ENCODE results near the gene MED9.

MED9 gene

DNA sequence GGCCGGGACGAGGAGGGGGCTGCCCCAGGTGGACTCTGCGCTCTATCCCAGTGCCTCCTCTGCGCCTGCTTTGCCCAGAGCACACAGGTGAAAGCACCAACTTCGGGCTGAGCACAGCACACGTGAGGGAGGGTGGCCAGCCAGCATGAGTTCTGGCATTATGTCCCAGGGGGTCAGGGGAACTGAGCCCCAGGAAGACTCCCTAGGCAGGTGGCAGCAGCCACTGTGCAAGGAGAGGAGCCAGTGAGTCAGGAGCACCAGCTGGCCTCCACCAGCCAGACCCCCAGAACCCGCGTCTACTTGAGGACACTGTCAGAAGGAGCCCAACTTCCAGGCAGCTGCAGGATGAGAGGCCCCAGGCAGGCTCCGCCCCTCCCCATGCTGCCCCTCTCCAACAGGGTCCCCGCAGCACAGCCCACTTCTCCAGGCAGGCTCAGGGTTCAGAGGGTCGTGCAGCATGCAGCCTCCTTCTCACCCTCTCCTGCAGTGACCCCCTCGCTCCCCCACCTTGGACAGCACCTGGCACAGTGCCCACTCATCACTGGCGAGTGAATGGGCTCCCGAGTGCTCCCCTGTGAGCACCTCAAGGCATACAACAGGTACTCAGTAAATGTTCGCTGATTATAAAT, 63.6 kb downstream of the MED9 start:
- Histone ChIP-seq H3K4me2 (ENCODE audit: low read depth, low read length, poor library complexity, severe bottlenecking) (no peak overlapping the region), H3K4me3 (ENCODE audit: insufficient read depth, low read length, poor library complexity, severe bottlenecking) (no peak overlapping the region), H2AFZ (ENCODE audit: low read depth, low read length, severe bottlenecking) (no peak overlapping the region), H3K9me2 (replicated peaks; ENCODE audit: insufficient read depth, low read length) (no peaks in the 10 kb centered on the region), H3K27me3 (ENCODE audit: low read length) (no peaks in the 10 kb centered on the region), H3K9me3 (ENCODE audit: insufficient read depth, low read length) (no peaks in the 10 kb centered on the region), H3K79me2 (ENCODE audit: insufficient read depth, low read length) (no peaks in the 10 kb centered on the region), H3K36me3 (ENCODE audit: low read length) (no peaks in the 10 kb centered on the region), H3K9ac (ENCODE audit: low read length) (no peak overlapping the region), H3K27ac (ENCODE audit: low read depth, low read length) (no peak overlapping the region), H4K20me1 (ENCODE audit: low read depth, low read length) (no peaks in the 10 kb centered on the region; the same call in 1 of the 2 replicates), H3F3A (ENCODE audit: insufficient read depth) (no peaks in the 10 kb centered on the region)
- TF ChIP-seq EZH2phosphoT487 (conservative IDR thresholded peaks at IDR 0.05; ENCODE audit: low read length), result no peak
- TF ChIP-seq, protein P1, sequence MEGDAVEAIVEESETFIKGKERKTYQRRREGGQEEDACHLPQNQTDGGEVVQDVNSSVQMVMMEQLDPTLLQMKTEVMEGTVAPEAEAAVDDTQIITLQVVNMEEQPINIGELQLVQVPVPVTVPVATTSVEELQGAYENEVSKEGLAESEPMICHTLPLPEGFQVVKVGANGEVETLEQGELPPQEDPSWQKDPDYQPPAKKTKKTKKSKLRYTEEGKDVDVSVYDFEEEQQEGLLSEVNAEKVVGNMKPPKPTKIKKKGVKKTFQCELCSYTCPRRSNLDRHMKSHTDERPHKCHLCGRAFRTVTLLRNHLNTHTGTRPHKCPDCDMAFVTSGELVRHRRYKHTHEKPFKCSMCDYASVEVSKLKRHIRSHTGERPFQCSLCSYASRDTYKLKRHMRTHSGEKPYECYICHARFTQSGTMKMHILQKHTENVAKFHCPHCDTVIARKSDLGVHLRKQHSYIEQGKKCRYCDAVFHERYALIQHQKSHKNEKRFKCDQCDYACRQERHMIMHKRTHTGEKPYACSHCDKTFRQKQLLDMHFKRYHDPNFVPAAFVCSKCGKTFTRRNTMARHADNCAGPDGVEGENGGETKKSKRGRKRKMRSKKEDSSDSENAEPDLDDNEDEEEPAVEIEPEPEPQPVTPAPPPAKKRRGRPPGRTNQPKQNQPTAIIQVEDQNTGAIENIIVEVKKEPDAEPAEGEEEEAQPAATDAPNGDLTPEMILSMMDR (IDR thresholded peaks at IDR 0.05; ENCODE audit: insufficient read depth, low read length, poor library complexity, severe bottlenecking), result no peak

DNA sequence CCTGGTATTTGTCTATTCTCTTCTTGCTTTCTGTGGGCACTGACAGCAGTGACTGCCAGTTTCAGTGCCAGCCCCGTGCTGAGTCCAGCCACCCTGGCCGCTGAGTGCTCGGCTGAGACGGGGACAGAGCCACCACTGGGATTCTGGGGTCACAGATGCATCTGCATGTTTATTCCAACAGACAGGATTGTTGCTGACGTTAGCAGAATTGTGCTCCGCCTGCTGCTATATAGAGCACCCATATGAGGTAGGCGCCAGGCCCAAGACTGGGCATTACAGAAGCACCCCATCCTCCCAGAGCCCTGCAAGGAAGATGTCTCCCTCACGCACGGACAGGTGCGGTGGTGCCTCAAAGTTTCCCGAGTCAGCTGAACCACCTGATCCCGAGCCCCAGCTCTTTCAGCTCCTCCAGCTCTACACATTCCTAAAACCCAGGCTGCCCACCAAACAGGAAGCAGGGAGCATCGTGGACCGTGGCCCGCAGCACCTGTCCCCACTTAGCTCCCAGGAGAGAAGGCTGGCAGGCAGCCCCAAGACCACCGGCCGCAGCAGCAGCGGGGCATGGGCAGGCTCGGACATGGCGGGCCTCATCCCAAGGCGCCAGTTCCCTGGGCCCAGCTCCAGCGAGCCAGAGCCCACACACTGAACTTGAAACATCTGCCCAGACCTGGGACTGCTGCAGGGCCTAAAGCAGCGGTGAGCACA, 64.3 kb downstream of the MED9 start:
- no peaks in the 10 kb centered on the region for H3K9me2 ChIP-seq (replicated peaks; ENCODE audit: insufficient read depth, low read length)
- no peak overlapping the region for H3K4me3 ChIP-seq (ENCODE audit: insufficient read depth, low read length, poor library complexity, severe bottlenecking)
- no peaks in the 10 kb centered on the region for H3K79me2 ChIP-seq (ENCODE audit: insufficient read depth, low read length)
- H3K36me3 ChIP-seq (ENCODE audit: low read length), result no peaks in the 10 kb centered on the region
- no peak overlapping the region for H3K27ac ChIP-seq (ENCODE audit: low read depth, low read length)
- H4K20me1 ChIP-seq (ENCODE audit: low read depth, low read length), result no peaks in the 10 kb centered on the region; the same call in 1 of the 2 replicates
- H3K27me3 ChIP-seq (ENCODE audit: low read length), result no peaks in the 10 kb centered on the region
- H3K9me3 ChIP-seq (ENCODE audit: insufficient read depth, low read length), result no peaks in the 10 kb centered on the region
- H2AFZ ChIP-seq (ENCODE audit: low read depth, low read length, severe bottlenecking), result no peak overlapping the region
- no peak overlapping the region for H3K4me2 ChIP-seq (ENCODE audit: low read depth, low read length, poor library complexity, severe bottlenecking)
- TF ChIP-seq EZH2phosphoT487 (conservative IDR thresholded peaks at IDR 0.05; ENCODE audit: low read length), result no peak
- TF ChIP-seq, protein P1 (IDR thresholded peaks at IDR 0.05; ENCODE audit: insufficient read depth, low read length, poor library complexity, severe bottlenecking), result no peak
- H3F3A ChIP-seq (ENCODE audit: insufficient read depth), result no peaks in the 10 kb centered on the region
- H3K9ac ChIP-seq (ENCODE audit: low read length), result no peak overlapping the region

DNA sequence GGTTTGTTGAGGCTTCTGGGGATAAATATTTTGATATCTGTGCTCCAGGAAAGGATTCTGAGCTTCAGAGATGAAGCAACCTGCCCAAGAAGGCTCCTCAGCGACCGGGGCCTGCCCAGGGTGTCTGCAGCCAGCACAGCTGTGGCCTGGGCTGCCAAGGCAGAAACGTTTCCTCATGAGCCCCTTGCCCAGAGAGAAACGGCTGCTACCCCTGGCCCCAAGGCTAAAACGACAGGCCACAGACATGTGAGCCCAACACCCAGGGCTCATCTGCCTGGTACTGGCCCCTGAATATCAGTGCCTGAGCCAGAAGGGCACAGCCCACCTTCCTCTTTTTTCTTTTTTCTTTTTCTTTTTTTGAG, 64.8 kb downstream of the MED9 start:
- TF ChIP-seq, protein P1 (IDR thresholded peaks at IDR 0.05; ENCODE audit: insufficient read depth, low read length, poor library complexity, severe bottlenecking), result no peak
- no peak for TF ChIP-seq EZH2phosphoT487 (conservative IDR thresholded peaks at IDR 0.05; ENCODE audit: low read length)
- H4K20me1 ChIP-seq (ENCODE audit: low read depth, low read length), result no peaks in the 10 kb centered on the region; the same call in 1 of the 2 replicates
- H3K4me2 ChIP-seq (ENCODE audit: low read depth, low read length, poor library complexity, severe bottlenecking), result no peak overlapping the region
- H3K27ac ChIP-seq (ENCODE audit: low read depth, low read length), result no peak overlapping the region
- no peaks in the 10 kb centered on the region for H3K9me3 ChIP-seq (ENCODE audit: insufficient read depth, low read length)
- H3K9ac ChIP-seq (ENCODE audit: low read length), result no peak overlapping the region
- no peaks in the 10 kb centered on the region for H3K36me3 ChIP-seq (ENCODE audit: low read length)
- no peaks in the 10 kb centered on the region for H3F3A ChIP-seq (ENCODE audit: insufficient read depth)
- no peaks in the 10 kb centered on the region for H3K79me2 ChIP-seq (ENCODE audit: insufficient read depth, low read length)
- H3K27me3 ChIP-seq (ENCODE audit: low read length), result no peaks in the 10 kb centered on the region
- no peak overlapping the region for H2AFZ ChIP-seq (ENCODE audit: low read depth, low read length, severe bottlenecking)
- H3K9me2 ChIP-seq (replicated peaks; ENCODE audit: insufficient read depth, low read length), result no peaks in the 10 kb centered on the region
- H3K4me3 ChIP-seq (ENCODE audit: insufficient read depth, low read length, poor library complexity, severe bottlenecking), result no peak overlapping the region

Data from SU-DHL-6 (cell line).